ENCODE data around the gene KCTD1.

DNA sequence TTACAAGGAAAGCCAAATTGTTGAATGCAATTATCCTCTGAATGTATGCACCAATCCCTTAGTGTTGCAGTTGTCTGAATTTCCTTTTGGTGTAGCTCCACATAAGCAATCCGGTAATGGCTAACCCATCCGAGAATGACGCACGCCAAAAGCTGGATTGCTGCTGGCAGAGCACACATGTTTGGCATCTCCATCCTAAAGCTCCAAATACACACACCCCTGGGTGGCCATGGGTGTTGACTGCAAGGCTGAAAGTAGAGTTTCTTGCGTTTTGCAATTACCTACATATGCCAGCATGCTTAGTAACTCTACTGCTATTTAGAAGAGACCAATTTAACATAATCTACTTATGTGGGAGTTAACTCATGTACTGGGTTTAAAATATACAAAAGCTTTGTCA is 53.1 kb downstream of the KCTD1 start:
- no peak for TF ChIP-seq EP300 (IDR thresholded peaks at IDR 0.05)
- TF ChIP-seq POLR2A (IDR thresholded peaks at IDR 0.05): no peak
- TF ChIP-seq, protein P1, sequence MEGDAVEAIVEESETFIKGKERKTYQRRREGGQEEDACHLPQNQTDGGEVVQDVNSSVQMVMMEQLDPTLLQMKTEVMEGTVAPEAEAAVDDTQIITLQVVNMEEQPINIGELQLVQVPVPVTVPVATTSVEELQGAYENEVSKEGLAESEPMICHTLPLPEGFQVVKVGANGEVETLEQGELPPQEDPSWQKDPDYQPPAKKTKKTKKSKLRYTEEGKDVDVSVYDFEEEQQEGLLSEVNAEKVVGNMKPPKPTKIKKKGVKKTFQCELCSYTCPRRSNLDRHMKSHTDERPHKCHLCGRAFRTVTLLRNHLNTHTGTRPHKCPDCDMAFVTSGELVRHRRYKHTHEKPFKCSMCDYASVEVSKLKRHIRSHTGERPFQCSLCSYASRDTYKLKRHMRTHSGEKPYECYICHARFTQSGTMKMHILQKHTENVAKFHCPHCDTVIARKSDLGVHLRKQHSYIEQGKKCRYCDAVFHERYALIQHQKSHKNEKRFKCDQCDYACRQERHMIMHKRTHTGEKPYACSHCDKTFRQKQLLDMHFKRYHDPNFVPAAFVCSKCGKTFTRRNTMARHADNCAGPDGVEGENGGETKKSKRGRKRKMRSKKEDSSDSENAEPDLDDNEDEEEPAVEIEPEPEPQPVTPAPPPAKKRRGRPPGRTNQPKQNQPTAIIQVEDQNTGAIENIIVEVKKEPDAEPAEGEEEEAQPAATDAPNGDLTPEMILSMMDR (IDR thresholded peaks at IDR 0.05): no peak
